Peyer's patch (tissue), 4 donors: Measurements from ENCODE around the gene MTF2. TPM values are rescaled to one million over a fixed set of nuclear protein-coding genes. Genes with fewer than 3 reads are reported as not detected.

Source experiments
- DNase-seq, 3 donors: peaks; one replicate each; pipeline ENCODE4 v3.0.0-alpha.2; 2017 to 2019
- H3K27ac ChIP-seq, 4 donors: fragments of 200-600 bp; sonication (generic); one replicate each; pipeline ENCODE4 v1.5.1; 2016 to 2019
- H3K27me3 ChIP-seq, 2 donors: fragments of 200-600 bp; sonication (generic); one replicate each; pipeline ENCODE4 v1.5.1; 2019
- H3K36me3 ChIP-seq, 3 donors: fragments of 200-600 bp; sonication (generic); one replicate each; pipeline ENCODE4 v1.5.1; 2016 to 2019
- H3K4me1 ChIP-seq, 4 donors: fragments of 200-600 bp; sonication (generic); one replicate each; pipeline ENCODE4 v1.5.1; 2016 to 2019
- H3K4me3 ChIP-seq, 4 donors: fragments of 200-600 bp; sonication (generic); 1 replicate in 3 of 4; 2 replicates in 1 of 4; pipeline ENCODE4 v1.5.1; 2016 to 2019; ENCODE audit warnings: mild to moderate bottlenecking in 1 of 4
- H3K9me3 ChIP-seq, 4 donors: fragments of 200-600 bp; sonication (generic); one replicate each; pipeline ENCODE4 v1.5.1; 2016 to 2019; ENCODE audit warnings: mild to moderate bottlenecking in 1 of 4
- CTCF ChIP-seq, 6 experiments: fragments of 450-650 bp in 4 of 6; fragments of 200-600 bp in 2 of 6; sonication (generic) in 1 of 6; IDR thresholded peaks; one replicate each; pipeline ENCODE4 v1.5.1; 2017 to 2019; ENCODE audit warnings: antibody characterized with exemption in 6 of 6, mild to moderate bottlenecking in 3 of 6, moderate library complexity in 1 of 6
- POLR2A ChIP-seq, 2 donors: fragments of 450-650 bp; IDR thresholded peaks; one replicate each; pipeline ENCODE4 v1.5.1; 2017; ENCODE audit warnings: antibody characterized with exemption in 2 of 2, mild to moderate bottlenecking in 2 of 2, moderate library complexity in 2 of 2
- total RNA-seq, 4 donors: library from RNA; depleted of rRNA; stranded (reverse); fragments of >200 nt; gene quantifications; one replicate each; pipeline ENCODE4 v1.1.0, GENCODE V29; 2016

The MTF2 gene
- total RNA-seq, 4 donors from 2014 or later = 22.3 to 29.8 (median 26.4) TPM

DNA sequence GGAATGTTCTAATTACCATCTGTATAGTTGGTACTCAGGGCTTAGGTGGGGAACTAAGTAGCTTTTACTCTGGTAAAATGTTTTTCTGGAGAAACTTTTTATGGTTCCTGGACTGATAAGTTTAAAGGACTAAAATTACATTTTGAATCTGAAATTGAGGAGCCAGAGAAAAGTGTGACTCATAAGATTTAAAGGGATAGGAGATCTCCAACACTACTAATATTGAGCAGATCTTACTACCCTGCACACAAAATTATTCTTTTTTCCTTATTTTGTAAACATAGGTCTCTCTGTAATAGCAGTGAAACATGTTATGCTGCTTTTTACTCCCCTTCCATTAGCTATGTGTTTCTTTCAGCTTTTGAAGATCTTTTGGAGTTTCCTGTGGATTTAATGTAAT lies 32.5 kb downstream of the MTF2 start:
- TF ChIP-seq POLR2A (IDR thresholded peaks at IDR 0.05) (no peak), CTCF (IDR thresholded peaks at IDR 0.05) (no peak)
- no peak for DNase-seq
- Histone ChIP-seq H3K4me3 (no peak overlapping the region), H3K4me1 (no peaks in the 10 kb centered on the region), H3K9me3 (peaks cover 0 to 4% (median 2%) of the 10 kb centered on the region in 4 donors), H3K36me3 (peaks cover 0 to 20% (median 0%) of the 10 kb centered on the region in 3 donors), H3K27me3 (no peaks in the 10 kb centered on the region), H3K27ac (no peak overlapping the region)

DNA sequence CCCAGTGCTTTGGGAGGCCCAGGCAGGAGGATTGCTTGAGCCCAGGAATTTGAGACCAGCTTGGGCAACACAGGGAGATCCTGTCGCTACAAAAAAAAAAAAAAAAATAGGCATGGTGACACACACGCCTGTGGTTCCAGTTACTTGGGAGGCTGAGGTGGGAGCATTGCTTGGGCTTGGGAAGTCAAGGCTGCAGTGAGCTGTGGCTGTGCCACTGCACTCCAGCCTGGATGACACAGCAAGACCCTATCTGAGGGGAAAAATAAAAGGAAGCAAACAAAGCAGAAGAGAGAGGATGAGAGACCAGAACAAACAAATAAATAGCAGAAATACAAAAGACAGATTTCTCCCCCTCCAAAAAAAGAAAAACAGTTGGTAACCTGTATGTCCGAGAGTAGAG lies 34.0 kb downstream of the MTF2 start:
- peaks cover 0 to 22% (median 0%) of the 10 kb centered on the region in 3 donors for H3K36me3 ChIP-seq
- H3K4me3 ChIP-seq = no peak overlapping the region
- no peaks in the 10 kb centered on the region for H3K4me1 ChIP-seq
- no peak for DNase-seq
- H3K27me3 ChIP-seq = no peaks in the 10 kb centered on the region
- no peaks in the 10 kb centered on the region for H3K9me3 ChIP-seq
- TF ChIP-seq POLR2A (IDR thresholded peaks at IDR 0.05) (no peak), CTCF (IDR thresholded peaks at IDR 0.05) (no peak)
- no peak overlapping the region for H3K27ac ChIP-seq

DNA sequence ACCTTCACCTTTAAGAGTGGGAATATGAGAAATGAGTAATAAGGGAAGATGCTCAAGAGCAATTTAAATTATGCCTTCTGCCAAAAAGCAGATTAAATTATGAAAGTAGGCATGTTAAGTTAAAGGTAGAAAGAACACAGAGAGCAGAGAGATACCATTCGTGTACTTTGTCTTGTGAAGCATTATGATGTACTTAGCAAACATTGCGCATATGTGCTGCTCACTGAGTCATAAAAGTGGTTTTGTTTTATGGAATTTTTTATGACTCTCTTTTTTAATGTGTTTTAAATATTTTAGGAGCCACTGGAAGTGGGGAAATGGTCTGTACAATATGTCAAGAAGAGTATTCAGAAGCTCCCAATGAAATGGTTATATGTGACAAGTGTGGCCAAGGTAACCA lies 35.3 kb downstream of the MTF2 start:
- H3K36me3 ChIP-seq = peaks cover 0 to 30% (median 0%) of the 10 kb centered on the region in 3 donors
- H3K9me3 ChIP-seq = no peaks in the 10 kb centered on the region
- H3K27ac ChIP-seq = peak overlapping the region in 1 of 4 donors; percentile 38
- H3K27me3 ChIP-seq = no peaks in the 10 kb centered on the region
- TF ChIP-seq CTCF (IDR thresholded peaks at IDR 0.05) (no peak), POLR2A (IDR thresholded peaks at IDR 0.05) (no peak)
- H3K4me1 ChIP-seq = no peaks in the 10 kb centered on the region
- H3K4me3 ChIP-seq = no peak overlapping the region
- no peak for DNase-seq

DNA sequence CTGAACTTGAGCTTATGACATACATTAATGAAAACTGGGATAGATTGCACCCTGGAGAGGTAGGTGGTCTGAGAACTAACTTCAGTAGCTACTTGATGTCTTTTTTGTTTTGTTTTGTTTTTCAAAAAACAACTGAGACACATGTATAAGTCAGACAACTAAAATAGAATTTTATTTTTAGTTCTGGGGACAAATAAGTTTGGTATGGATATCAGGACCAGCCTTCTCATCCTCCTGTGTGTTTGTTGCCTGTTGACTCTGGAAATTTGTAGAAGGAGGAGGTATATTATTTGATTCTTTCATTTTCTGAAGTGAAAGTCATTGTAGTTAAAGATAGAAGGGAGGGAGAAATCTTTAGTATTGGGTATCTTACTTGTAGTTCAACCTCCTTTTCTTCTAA lies 41.5 kb downstream of the MTF2 start:
- peaks cover 0 to 5% (median 0%) of the 10 kb centered on the region in 4 donors for H3K4me1 ChIP-seq
- no peak overlapping the region for H3K27ac ChIP-seq
- TF ChIP-seq POLR2A (IDR thresholded peaks at IDR 0.05) (no peak), CTCF (IDR thresholded peaks at IDR 0.05) (no peak)
- H3K27me3 ChIP-seq = no peaks in the 10 kb centered on the region
- H3K36me3 ChIP-seq = peaks cover 0 to 35% (median 0%) of the 10 kb centered on the region in 3 donors
- H3K4me3 ChIP-seq = no peak overlapping the region
- no peak for DNase-seq
- no peaks in the 10 kb centered on the region for H3K9me3 ChIP-seq

DNA sequence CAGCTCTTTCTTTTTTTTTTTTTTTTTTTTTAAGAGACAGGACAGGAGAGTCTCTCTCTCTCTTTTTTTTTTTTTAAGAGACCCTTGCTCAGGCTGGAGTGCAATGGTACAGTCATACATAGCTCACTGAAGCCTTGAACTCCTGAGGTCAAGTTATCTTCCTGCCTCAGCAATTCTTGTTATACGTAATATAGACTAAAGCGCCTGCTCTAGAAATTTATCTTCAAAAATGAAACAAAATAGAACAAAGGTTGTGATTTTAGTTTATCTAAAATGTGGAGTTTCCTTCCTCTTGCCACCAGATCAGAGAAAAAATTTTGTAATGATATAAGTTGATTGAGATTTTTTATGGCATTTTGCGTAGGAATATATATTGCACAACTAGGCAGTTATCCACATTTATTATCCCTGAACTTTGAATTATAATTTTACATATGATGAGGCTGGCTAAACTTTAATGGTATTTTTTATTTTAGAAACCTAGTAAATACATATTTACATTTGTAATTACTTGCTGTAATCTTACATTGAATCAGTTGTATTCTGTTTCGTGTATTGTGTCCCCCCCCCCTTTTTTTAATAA lies 44.2 kb downstream of the MTF2 start:
- Histone ChIP-seq H3K27me3 (no peaks in the 10 kb centered on the region), H3K36me3 (peaks cover 0 to 18% (median 0%) of the 10 kb centered on the region in 3 donors), H3K9me3 (no peaks in the 10 kb centered on the region), H3K27ac (peak overlapping the region in 1 of 4 donors; percentile 53), H3K4me3 (no peak overlapping the region), H3K4me1 (peaks cover 0 to 5% (median 0%) of the 10 kb centered on the region in 4 donors)
- DNase-seq = no peak
- TF ChIP-seq CTCF (IDR thresholded peaks at IDR 0.05) = no peak
- TF ChIP-seq POLR2A (IDR thresholded peaks at IDR 0.05) = no peak
